NCI-H2107 (cell line): ENCODE results near the gene CEP20.
"Not testable (repeated sequence)": the region's sequence is repeated elsewhere in the genome, so short reads cannot be mapped to it uniquely, and the experiment has no call there.

ENCODE experiments used
- DNase-seq: peaks from one replicate; lab custom pipeline; 2025; lab: John Stamatoyannopoulos, UW

CEP20 gene

DNA sequence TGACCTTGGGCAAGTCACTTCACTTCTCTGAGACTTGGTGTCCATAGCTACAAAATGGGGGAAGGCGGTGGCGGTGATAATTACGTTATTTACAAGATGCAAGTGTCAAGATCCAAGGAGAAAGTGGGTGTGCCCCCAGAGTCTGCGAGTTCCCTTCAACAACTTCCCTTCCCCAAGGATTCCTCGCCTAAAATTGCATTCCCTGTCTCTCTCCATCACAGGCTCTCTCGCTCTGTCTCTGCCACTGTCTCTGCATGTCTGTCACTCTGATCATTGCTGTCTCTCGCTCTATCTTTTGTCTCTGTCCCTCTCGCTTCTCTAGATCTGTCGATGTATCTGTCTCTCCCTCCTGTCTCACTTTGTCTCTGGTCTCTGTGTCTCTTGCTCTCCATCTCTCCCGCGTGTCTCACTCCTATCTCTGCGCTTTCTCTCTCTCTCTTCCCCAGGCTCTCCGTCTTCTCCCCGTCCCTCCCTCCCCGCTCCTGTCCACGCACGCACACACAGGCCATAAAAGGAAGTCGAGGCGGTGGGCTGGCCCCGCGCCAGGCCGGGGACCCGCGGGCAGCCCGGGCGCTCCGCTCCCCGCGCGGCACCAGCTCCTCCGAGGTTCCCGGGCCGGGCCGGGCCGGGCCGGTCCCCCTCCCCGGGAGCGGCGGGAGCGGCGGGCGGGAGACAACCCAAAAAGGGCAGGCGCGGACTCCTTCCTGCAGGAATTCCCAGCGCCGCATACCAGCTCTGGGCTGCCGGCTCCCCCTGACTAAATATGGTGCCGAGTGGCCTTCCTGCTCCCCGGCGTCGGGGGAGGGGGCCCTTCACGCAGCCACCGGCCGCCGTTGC, 30.5 kb downstream of the CEP20 start:
- DNase-seq = no peak

DNA sequence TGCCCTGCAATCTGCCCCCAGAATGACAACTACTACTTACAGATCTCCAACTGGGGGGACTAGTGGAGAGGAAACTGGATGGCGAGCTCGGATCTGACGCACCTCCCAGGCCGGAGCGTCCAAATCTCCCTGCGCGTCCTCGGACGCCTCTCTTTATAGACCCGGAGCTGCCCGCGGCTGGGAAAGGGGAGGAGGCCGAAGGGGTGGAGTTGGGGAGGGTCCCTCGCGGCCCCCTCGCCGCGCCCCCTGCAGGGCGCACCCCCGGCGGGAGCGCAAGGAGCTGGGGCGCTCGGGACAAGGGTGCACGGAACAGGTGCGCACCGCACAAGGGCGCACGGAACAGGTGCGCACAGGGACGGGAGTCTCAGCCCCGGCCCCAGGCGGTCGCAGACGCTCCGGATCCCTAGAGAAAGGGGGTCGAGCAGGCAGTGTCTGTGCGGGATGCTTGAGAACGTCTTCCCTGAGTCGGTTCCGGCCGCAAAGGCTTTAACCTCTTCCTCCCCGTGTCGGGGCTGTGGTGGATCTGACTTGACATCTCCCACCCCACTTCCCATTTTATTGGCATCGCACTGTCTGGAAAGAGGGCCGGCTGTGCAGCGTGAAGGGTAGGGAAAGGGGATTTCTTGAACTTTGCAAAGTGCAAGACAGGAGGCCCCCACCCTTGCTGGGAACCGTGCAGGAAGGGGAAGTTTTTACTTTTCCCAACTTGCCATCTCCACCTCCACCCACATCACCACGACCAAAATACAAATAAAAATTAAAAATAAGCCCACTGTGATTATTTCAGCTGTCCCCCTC, 31.3 kb downstream of the CEP20 start, which contains the start of gene MYH11:
Gene MYH11 (minus strand): TSS at position 128 of the 798 bp plus-strand sequence. CDS start 18,776 bp downstream, outside the sequence.
- DNase-seq = no peak

DNA sequence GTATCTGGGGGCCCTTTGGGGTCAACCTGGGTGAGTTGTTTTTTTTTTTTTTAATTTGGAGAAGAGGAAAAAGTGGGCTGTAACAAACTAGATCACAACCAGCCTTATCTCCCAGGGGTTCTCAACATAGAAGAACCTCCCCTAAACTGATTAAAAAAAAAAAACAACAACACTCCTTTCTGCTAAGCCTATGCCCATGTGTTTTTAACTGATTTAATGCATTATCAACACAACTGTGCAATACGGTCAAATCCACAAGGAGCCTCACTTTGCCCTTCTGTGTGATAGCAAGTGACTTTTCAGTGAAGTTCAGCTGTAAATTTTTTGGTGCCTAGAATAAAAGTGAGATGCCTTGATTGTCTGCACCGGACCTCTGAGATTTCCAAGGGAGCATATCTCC, 32.2 kb downstream of the CEP20 start:
- no peak for DNase-seq

DNA sequence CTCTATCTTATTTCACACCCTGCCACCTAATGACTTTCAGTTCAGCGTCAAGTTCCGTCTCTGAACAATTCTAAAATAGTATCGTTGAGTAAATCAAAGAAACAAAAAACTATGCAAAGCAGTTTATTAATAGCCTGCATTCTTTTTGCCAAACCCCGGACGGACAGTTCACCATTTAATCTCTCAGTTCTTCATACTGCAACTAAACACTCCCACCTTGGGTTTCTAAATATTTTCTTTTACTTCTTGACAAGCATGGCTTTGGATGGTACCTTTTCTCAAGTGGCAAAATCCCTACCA, 32.7 kb downstream of the CEP20 start:
- no peak for DNase-seq

DNA sequence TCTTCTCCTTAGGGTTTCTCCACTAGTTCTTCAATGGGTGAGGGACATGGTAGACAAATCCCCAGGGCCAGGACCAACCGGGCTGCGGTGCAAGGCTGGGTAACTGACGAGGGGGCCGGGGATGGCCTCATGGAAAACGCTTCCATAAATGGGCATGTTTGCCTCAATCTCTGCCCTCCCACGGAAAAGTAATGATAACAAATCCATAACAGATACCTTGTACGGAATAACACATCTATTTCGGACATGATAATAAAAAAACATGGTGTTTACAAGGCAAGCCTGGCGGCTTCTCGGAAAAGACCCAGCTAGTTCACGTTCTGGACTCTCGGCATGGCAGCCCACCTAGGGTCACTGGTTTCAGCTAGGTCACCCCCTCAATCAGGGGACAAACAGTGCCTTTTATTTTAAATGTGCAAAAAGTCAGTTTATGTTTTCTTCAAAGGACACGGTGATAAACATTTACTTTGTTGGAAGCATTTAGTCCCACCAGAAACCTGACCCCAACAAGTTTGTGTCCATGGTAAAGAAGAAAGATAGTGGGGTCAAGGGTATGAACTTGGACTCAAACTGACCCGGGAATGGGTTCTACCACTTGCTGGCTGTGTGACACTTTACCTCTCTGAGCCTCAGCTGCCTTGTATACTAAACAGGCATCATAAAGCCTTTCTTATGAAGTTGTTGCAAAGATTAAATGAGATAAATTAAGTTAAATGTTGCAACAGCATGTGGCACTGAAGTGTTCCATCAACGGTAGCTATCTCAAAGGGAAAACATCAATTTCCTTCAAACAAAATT, 33.3 kb downstream of the CEP20 start:
- DNase-seq = no peak

DNA sequence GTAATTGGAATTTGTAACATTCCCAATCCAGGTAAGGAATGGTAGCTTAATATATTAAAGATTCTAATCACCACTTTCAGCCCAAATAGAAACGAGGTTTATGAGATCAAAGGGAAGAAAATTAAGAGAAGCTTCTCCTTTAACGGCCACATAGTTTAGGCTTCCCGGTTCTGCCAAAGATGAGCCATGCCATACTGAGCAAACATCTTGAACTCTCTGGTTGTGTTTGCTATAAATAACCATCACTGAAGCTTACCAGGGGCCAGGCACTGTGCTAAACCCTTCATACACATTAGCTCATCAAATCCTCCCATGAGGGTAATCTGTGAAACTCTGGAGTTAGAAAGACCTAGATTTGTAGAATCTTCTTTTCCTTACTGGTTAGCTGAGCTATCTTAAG, 34.3 kb downstream of the CEP20 start:
- DNase-seq = no peak

DNA sequence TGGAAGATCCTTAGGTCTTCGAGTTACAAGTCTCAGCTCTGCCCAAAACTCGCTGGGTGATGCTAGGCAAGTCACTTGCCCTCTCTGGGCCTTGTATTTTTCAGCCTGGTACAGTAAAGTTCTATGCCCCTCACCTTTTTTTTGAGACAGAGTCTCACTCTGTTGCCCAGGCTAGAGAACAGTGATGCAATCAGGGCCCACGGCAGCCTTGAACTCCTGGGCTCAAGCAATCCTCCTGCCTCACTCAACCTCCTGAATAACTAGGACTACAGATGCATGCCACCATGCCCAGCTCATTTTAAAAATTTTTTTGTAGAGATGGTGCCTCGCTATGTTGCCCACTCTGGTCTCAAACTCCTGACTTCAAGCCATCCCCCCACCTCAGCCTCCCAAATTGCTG, 35.4 kb downstream of the CEP20 start:
- no peak for DNase-seq

DNA sequence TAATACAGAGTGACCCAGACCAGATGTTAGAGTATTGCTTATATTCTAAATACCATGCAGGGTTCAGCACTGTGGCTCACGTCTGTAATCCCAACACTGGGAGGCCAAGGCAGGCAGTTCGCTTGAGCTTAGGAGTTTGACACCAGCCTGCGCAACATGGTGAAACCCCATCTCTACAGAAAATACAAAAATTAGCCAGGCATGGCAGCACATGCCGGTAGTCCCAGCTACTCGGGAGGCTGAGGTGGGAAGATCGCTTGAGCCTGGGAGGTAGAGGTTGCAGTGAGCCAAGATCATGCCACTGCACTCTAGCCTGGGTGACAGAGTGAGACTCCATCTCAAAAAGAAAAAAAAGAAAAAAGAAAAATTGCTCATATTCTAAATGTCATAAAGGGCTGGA, 37.8 kb downstream of the CEP20 start:
- not testable (repeated sequence) for DNase-seq

DNA sequence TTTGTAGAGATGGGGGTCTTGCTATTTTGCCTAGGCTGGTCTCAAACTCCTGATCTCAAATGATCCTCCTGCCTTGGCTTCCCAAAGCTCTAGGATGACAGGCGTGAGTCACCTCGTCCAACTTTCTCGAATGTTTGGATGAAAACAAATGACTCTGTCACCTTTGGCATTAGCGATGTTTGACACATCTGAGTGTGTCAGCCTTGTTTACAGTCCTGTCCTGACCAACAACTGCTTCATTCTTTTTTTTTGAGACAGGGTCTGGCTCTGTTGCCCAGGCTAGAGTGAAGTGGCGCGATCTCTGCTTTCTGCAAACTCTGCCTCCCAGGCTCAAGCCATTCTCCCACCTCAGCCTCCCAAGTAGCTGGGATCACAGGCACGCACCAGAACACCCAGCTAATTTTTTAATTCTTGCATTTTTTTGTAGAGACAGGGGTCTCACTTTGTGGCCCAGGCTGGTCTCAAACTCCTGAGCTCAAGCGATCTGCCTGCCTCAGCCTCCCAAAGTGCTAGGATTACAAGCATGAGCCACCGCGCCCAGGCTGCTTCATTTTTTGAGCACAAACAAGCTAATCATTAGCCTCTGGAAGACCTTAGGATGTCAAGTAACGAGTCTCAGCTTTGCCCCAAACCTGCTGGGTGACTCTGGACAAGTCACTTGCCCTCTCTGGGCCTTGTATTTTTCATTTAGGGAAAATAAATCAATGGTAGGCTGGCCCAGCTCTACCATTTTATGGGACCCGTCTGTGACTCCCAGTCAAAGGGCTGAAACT, 39.0 kb downstream of the CEP20 start:
- no peak for DNase-seq

DNA sequence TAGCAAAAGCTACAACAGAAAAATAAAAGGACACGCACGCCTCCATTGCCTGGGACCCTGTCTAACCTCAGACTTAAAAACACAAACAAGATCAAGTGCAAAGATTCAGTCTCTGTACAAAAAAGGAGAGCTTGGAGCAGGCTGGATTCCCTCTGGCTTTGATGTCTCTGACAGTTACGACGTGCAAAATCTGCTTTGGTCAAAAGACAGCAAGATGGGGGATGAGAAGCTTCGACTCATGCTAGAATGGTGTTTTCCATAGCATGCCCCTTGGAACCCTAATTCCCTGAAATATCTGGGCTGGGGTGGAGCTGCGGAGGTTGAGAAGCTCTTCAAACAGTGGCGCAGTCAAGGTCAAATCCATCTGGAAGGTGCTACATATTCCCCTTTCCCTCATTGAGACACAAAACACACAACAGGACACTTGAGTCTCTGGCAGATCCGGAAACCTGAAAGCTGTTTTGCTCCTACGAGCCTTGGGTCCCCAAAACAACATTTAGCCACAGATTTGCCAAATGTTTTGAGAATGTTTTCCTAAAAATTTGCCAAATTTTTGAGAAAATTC, 40.7 kb downstream of the CEP20 start:
- DNase-seq = no peak

DNA sequence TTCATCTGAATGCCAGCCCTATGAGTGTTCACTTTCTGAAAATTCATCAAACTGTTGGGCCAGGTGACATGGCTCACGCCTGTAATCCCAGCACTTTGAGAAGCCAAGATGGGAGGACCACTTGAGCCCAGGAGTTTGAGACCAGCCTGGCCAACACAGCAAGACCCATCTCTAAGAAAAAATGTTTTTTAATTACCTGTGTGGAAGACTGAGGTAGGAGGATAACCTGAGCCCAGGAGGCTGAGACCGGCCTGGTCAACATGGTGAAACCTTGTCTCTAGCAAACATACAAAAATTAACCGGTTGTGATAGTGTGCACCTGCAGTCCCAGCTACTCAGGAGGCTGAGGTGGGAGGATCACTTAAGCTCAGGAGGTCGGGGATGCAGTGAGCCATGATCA, 41.9 kb downstream of the CEP20 start:
- no peak for DNase-seq

DNA sequence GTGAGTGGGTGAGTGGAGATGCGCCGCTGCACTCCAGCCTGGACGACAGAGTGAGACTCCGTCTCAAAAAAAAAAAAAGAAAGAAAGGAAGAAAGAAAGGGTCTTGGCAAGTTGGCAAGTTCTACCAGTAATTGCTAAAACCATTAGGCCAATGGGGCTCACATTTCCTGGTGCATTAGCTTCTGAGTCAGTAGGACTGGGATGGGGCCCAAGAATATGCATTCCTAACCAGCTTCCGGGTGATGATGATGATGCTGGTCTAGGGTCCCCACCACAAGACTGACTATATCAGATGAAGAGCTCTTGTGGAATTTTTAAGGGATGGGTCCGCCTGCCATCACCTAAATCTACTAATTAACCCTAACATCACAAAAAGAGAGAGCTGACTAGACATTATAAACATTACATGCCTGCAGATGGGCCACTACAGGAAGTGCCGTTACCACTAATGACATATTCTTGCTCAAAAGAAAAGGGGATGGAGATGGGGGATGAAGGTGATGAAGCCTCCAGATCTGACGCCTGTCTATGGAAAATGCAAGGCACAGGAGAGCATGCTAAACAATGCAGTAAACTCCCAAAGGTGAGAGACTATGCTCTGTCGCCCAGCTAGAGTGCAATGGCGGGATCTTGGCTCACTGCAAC, 44.6 kb downstream of the CEP20 start:
- no peak for DNase-seq

DNA sequence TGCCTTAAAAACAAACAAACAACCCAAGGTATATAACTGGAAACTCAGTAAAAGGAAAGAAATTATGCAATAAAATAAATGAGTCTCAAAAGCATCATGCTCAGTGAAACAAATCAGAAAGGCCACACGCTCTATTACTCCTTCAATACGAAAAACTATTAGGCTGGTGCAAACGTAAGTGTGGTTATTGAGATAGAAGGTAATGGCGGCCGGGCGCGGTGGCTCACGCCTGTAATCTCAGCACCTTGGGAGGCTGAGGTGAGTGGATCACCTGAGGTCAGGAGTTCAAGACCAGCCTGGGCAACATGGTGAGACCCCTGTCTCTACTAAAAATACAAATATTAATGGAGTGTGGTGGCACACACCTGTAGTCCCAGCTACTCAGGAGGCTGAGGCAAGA, 49.2 kb downstream of the CEP20 start:
- DNase-seq = not testable (repeated sequence)

DNA sequence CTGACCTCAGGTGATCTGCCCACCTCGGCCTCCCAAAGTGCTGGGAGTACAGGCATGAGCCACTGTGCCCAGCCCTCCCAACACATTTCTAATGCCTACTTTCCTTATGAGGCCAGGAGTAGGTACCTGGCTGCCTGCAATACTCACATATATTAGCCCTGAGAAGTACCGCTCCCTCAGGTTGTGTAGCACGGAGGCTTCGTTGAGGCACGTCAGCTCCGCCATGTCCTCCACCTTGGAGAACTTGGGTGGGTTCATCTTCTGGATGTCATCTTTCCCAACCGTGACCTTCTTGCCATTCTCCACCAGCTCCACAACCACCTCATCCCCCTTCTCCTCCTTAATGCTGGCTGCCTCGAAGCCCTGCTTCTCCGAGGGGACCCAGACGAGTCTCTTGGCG, 50.6 kb downstream of the CEP20 start:
- no peak for DNase-seq

DNA sequence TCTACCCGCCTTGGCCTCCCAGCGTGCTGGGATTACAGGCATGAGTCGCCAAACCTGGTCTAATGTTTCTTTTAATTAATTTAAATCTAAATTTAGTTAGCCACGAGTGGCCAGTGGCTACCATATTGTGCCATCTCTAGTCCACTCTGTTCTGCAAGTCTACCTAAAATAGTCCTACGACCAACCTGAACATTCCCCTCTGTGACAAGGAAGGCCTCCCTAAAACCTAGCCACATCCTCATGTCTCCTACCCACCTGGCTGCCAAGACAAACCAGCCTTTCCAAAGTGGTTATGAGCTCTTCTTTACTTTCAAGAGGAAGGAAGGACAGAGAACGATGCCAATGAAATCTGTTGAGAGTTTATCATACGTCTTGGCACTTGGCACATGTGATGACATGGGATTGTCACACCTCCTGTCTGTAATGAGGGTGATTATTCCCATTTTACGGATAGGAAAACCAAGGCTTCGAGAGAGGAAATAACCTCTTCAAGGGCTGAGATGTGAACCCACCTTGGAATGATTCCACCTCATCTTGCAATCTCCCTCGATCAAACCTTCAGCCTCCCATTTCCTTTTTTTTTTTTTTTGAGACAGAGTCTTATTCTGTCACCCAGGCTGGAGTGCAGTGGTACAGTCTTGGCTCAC, 51.3 kb downstream of the CEP20 start:
- no peak for DNase-seq

DNA sequence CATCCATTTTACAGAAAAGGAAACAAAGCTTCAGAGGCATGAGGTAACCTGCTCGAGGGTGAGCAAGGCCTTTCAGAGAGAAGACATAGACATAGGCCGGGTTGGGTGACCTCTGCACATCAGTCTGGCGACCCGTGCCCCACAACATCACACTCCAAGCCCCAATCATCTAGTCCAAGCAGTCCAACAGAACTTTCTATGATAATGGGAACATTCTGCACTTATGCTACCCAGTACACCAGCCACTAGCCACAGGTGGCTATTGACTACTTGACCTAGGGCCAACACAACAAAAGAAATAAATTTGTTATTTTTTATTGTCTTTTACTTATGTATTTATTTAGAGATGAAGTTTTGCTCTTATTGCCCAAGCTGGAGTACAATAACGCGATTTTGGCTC, 52.3 kb downstream of the CEP20 start:
- no peak for DNase-seq

DNA sequence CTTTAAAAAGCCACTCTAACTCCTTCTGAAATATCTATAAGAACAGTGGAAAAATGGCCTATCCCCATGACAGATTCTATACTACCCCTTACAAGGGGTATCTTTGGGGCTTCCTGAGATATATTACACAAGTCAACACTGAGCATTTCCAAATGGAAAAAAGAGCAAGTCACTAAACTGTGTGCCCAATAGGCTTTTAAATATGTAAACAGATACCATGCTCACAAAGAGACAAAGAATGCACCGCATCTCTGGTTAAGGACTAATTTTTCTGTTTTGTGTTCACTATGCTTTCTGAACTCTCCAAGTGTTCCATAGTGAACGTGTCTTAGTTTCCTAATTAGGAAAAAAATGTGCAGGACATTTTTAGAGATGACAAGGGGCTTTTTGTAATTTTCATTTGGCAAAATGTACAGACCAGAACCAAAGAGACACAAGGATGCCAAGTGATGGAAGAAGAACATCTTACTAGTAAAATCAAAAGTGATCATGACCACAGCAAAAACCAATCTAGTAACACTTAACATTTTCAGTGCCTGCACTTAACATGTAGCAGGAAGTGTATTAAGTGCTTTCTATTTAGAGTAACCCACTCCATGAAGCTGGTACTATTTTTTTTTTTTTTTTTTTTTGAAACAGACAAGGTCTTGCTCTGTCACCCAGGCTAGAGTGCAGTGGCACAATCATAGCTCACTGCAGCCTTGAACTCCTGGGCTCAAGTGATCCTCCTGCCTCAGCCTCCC, 53.1 kb downstream of the CEP20 start:
- no peak for DNase-seq

DNA sequence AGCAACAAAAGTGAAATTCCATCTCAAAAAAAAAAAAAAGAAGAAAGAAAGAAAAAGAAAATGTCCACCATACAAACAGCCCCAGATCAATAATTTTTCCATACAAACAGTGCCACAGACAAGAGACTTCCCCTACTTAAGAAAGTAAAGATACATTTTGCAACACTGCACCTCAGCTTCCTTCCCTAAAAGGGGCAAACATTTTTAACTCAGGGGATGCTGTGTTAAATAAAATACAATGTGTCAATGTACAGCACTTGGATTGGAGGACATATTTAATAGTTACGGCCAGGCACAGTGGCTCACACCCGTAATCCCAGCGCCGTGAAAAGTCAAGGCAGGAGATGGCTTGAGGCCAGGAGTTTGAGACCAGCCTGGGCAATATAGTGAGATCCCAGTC, 53.9 kb downstream of the CEP20 start:
- no peak for DNase-seq

DNA sequence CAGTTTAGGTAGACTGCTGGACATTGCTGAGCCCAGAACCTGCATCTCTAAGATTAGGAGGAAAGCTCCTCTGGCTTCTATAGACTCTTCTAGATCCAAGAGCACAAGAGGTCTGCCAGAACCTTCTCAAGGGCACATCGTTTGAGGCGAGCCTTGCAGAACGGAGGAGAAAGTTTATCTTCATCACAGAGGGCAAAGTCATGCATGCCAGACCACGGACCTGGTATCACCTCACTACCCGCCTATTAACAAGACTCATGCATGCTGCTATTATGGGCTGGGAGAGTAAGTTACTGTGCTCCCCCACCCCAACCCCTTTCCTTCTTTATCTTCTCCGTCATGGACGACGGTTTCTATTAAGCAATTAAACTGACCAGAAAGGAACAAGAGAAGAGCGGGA, 54.9 kb downstream of the CEP20 start:
- DNase-seq = no peak

DNA sequence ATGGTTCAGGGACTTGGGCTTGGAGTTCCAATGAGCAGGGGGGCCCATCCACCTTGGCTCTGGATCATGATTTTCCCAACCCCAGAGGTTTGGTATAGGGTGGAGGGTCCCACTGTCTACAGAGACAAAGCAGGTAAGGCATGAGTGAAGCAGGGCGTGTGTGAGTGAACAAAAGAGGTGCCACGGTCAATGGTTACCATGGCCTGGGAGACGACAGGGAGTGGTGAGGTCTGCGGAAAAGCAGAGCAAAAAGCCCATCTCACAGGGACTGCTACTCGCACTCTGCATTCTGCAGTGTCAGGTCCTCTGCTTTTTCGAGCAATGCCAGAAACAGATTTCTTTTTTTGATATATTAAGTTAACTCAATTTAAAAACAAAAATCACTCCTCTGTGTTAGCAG, 56.2 kb downstream of the CEP20 start:
- DNase-seq = no peak
